ENCODE data around the gene C19orf81.
A peak's percentile ranks its signal among the peaks of the same experiment; 100 is the strongest.

The C19orf81 gene

GRCh38 chr19:50639121-50640112 is 9.8 kb upstream of the C19orf81 start, which contains the start of gene SYT3 (continued):
- TF ChIP-seq ZNF10 (tag by site-specific recombination; IDR thresholded peaks at IDR 0.05) (no peak), ZSCAN30 (tag by site-specific recombination; IDR thresholded peaks at IDR 0.05) (no peak), ZNF747 (tag by site-specific recombination; IDR thresholded peaks at IDR 0.05) (no peak), GFI1B (tag by site-specific recombination; IDR thresholded peaks at IDR 0.05) (no peak), ZNF530 (tag by site-specific recombination; IDR thresholded peaks at IDR 0.05; ENCODE audit: low read depth) (no peak), YY1 (tag by site-specific recombination; IDR thresholded peaks at IDR 0.05) (no peak), KLF8 (tag by site-specific recombination; IDR thresholded peaks at IDR 0.05) (no peak), ZNF26 (tag by site-specific recombination; IDR thresholded peaks at IDR 0.05) (no peak), ZNF48 (tag by site-specific recombination; IDR thresholded peaks at IDR 0.05) (no peak), ZNF571 (tag by site-specific recombination; IDR thresholded peaks at IDR 0.05) (no peak), ZNF354C (tag by site-specific recombination; IDR thresholded peaks at IDR 0.05; ENCODE audit: borderline replicate concordance, low read depth) (no peak), ZNF510 (tag by site-specific recombination; IDR thresholded peaks at IDR 0.05; ENCODE audit: insufficient replicate concordance) (no peak), ZNF518A (tag by site-specific recombination; conservative IDR thresholded peaks at IDR 0.05; ENCODE audit: low read depth) (no peak), ZNF292 (tag by site-specific recombination; IDR thresholded peaks at IDR 0.05; ENCODE audit: borderline replicate concordance, low read depth) (no peak), ZEB2 (tag by site-specific recombination; IDR thresholded peaks at IDR 0.05) (0 out of 2 replicates have a peak, but pooled peaks have one; percentile 42), ZNF335 (tag by site-specific recombination; conservative IDR thresholded peaks at IDR 0.05) (peak; percentile 94), ZNF610 (tag by site-specific recombination; IDR thresholded peaks at IDR 0.05; ENCODE audit: borderline replicate concordance) (no peak), ZNF132 (tag by site-specific recombination; IDR thresholded peaks at IDR 0.05; ENCODE audit: borderline replicate concordance) (no peak), ZNF157 (tag by site-specific recombination; IDR thresholded peaks at IDR 0.05) (no peak), SCRT1 (tag by site-specific recombination; IDR thresholded peaks at IDR 0.05; ENCODE audit: borderline replicate concordance) (no peak), KLF16 (tag by site-specific recombination; IDR thresholded peaks at IDR 0.05) (no peak), ZBTB21 (tag by site-specific recombination; IDR thresholded peaks at IDR 0.05) (no peak), ZNF560 (tag by site-specific recombination; IDR thresholded peaks at IDR 0.05; ENCODE audit: borderline replicate concordance) (no peak), ZNF843 (tag by site-specific recombination; IDR thresholded peaks at IDR 0.05) (no peak)
- TF ChIP-seq, protein P1, sequence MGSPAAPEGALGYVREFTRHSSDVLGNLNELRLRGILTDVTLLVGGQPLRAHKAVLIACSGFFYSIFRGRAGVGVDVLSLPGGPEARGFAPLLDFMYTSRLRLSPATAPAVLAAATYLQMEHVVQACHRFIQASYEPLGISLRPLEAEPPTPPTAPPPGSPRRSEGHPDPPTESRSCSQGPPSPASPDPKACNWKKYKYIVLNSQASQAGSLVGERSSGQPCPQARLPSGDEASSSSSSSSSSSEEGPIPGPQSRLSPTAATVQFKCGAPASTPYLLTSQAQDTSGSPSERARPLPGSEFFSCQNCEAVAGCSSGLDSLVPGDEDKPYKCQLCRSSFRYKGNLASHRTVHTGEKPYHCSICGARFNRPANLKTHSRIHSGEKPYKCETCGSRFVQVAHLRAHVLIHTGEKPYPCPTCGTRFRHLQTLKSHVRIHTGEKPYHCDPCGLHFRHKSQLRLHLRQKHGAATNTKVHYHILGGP (tag by site-specific recombination; IDR thresholded peaks at IDR 0.05) = no peak
- TF ChIP-seq, protein P2, sequence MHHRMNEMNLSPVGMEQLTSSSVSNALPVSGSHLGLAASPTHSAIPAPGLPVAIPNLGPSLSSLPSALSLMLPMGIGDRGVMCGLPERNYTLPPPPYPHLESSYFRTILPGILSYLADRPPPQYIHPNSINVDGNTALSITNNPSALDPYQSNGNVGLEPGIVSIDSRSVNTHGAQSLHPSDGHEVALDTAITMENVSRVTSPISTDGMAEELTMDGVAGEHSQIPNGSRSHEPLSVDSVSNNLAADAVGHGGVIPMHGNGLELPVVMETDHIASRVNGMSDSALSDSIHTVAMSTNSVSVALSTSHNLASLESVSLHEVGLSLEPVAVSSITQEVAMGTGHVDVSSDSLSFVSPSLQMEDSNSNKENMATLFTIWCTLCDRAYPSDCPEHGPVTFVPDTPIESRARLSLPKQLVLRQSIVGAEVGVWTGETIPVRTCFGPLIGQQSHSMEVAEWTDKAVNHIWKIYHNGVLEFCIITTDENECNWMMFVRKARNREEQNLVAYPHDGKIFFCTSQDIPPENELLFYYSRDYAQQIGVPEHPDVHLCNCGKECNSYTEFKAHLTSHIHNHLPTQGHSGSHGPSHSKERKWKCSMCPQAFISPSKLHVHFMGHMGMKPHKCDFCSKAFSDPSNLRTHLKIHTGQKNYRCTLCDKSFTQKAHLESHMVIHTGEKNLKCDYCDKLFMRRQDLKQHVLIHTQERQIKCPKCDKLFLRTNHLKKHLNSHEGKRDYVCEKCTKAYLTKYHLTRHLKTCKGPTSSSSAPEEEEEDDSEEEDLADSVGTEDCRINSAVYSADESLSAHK (tag by site-specific recombination; IDR thresholded peaks at IDR 0.05) = no peak
- TF ChIP-seq, protein P3, sequence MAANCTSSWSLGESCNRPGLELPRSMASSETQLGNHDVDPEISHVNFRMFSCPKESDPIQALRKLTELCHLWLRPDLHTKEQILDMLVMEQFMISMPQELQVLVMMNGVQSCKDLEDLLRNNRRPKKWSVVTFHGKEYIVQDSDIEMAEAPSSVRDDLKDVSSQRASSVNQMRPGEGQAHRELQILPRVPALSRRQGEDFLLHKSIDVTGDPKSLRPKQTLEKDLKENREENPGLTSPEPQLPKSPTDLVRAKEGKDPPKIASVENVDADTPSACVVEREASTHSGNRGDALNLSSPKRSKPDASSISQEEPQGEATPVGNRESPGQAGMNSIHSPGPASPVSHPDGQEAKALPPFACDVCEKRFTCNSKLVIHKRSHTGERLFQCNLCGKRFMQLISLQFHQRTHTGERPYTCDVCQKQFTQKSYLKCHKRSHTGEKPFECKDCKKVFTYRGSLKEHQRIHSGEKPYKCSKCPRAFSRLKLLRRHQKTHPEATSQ (tag by site-specific recombination; IDR thresholded peaks at IDR 0.05) = no peak
